Stimulated activated naive CD4-positive, alpha-beta T cell treated with Interleukin-2 at 50 U/mL for 16 hours (primary cell): ENCODE measurements around the gene INPP5A.

Experiments used
- DNase-seq: peaks from one replicate; lab custom pipeline; 2025; lab: John Stamatoyannopoulos, UW

The INPP5A gene

DNA sequence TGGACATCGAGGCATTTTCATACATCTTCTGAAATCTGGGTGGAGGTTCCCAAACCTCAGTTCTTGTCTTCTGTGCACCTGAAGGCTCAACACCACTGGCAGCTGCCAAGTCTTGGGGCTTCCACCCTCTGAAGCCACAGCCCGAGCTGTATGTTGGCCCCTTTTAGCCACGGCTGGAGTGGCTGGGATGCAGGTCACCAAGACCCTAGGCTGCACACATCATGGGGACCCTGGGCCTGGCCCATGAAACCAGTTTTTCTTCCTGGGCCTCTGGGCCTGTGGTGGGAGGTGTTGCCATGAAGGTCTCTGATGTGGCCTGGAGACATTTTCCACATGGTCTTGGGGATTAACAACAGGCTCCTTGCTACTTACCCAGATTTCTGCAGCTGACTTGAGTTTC lies 62.1 kb downstream of the INPP5A start:
- DNase-seq: no peak

DNA sequence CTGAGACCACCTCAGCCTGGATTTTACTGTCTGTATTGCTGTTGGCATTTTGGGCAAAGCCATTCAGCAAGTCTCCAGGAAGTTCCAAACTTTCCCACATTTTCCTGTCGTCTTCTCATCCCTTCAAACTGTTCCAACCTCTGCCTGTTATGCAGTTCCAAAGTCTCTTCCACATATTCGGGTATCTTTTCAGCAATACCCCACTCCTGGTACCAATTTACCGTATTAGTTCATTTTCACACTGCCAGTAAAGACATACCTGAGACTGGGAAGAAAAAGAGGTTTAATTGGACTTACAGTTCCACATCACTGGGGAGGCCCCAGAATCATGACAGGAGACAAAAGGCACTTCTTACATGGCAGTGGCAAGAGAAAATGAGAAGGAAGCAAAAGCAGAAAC lies 62.8 kb downstream of the INPP5A start:
- DNase-seq: no peak

DNA sequence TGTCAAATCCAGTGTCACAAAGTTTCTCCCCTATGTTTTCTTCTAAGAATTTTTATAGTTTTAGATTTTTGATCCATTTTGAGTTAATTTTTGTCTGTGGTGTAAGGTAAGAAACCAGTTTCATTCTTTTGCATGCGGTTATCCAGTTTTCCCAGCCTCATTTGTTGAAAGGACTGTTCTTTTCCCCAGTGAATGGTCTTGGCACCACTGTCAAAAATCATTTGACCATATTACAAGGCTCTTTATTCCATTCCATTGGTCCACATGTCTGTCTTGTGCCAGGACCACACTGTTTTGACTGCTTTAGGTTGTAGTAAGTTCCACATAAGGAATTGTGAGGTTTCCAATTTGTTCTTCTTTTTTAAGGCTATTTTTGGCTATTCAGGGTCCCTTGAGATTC lies 64.0 kb downstream of the INPP5A start:
- no peak for DNase-seq

DNA sequence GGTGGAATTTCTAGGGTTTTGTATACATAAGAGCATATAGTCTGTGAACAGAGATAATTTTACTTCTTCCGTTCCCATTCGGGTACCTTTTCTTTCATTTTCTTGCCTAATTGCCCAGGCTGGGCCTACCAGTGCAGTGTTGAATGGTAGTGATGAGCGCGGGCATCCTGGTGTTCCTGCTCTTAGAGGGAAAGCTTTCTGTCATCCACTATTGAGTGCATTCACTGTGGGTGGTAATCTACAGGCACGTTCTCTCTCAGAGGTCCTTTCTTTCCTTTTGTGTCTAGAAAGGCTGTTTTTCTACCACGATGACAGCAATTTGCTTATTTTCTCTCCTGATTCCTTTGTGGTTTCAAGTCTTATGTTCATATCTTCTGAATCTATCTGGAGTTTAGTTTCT lies 65.0 kb downstream of the INPP5A start:
- no peak for DNase-seq

DNA sequence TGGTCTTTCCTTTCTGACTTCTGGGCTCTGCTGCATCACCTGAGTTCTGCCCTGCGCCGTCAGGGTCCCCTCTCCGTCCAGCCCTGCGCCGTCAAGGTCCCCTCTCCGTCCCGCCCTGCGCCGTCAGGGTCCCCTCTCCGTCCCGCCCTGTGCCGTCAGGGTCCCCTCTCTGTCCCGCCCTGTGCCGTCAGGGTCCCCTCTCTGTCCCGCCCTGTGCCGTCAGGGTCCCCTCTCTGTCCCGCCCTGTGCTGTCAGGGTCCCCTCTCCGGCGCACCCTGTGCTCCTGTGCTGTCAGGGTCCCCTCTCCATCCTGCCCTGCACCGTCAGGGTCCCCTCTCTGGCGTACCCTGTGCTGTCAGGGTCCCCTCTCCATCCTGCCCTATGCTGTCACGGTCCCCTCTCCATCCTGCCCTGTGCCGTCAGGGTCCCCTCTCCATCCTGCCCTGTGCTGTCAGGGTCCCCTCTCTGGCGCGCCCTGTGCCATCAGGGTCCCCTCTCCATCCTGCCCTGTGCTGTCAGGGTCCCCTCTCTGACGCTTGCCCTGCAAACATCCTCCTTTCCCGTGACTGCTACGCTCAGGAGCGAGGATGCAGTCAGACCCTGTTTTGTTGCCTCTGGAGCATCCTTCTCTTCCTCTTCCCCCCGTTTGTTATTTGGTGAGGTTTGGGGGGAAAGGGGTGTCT lies 66.4 kb downstream of the INPP5A start:
- DNase-seq: no peak

DNA sequence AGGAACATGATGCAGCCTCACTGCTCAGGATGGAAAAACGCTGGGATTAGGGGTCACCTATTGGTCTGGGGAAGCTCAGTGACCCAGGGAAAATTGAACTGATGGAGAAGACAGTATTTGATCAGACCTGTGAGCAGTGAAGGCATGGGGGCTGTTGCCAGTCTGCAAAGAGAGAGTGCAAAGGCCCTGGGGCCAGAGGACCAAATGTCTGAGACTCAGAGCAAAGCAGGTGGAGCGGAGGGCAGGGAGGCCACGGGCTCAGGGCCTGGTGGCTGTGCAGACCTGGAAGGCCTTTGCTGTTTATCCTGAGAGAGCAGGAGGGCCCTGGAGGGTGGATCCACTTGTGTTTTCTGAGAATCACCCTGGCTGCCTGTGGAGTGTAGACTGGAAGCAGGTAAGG lies 67.1 kb downstream of the INPP5A start:
- no peak for DNase-seq

DNA sequence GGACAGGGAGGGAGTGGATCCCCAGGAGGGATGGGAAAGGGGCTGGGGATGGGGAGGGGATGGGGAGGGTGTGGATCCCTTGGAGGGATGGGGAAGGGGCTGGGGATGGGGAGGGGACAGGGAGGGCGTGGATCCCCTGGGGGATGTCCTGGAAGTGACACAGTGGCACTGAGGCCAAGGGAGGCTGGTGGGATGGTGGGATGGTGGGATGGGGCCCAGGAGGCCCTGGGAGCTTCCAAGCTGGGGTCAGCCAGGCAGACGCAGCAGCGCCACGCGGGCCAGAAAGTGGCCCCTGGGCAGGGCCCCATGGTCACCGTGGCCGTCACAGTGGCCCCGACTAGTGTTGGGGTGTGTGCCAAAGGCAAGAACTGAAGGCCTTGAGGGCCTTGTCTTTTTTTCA lies 67.8 kb downstream of the INPP5A start:
- DNase-seq: no peak

DNA sequence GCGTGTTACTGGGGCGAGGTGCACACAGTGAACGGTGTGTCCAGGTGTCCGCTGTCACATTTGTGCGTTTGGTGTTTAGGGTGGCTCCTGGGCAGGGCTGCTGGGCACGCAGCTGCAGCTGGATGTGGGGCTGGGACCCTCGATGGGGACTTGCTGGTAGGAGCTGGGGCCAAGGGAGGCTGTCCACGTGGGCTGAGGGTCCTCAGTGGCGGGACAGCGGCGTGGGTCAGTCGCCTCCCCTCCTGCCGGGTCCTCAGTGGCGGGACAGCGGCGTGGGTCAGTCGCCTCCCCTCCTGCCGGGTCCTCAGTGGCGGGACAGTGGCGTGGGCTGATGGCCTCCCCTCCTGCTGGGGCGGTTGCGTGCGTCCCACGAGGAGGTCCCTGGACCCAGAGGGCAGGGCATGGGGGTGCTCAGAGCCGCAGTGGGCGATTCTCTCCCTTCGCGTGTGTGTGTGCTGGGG lies 68.5 kb downstream of the INPP5A start:
- no peak for DNase-seq

DNA sequence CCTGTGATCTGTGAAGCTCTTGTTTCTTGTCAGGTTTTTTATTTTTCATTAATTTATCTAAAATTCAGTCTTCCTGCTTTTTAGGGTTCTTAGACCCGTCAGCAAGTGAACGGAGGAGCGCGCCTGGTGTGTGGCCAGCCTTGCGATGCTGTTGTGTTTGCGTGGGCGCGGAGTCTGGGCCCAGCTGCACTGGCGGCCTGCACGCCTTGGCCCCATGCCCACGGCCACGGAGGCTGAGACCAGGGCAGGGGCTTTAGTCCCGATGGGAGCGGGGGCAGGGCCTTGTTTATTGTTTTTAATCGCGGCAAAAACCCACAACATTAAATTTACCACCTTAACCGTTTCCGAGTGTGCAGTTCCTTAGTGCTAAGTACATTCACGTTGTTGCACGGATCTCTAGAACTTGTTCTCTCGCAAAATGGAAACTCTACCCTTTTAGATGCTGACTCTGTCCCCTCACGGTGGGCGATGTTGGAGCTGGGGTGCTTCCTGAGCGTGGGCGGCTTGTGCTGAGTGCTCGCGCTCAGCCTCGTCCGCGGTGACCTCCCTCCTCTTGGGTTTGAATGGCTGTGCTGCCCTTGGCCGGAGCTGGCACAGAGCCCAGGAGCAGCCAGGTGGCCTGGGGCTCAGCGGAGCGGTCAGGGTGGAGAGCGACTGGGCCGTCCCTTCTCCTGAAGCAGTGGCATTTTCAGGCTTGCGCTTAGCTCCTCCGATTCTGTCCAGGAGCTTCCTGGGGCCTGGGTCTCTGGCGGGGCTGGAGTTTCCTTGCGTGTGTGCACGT lies 69.1 kb downstream of the INPP5A start:
- no peak for DNase-seq

DNA sequence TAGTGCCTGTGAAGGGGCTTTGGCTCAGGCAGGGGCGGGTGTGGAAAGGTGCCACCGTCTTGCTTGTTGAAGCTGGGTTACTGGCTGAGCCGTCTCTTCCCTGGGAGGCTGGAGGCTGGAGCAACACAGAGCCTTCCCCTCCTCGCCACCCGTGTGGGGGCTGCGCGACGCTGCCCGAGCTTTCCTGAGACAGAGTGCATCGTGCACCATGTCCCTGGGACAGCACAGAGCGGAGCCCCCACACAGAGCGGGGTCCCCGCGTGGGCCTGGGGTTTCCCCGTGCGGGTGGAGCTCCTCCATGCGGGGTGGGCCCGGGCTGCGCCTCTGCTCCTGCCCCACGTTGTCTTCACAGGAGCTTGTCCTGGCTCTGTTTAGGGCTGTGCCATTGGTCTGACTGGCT lies 69.9 kb downstream of the INPP5A start:
- no peak for DNase-seq

DNA sequence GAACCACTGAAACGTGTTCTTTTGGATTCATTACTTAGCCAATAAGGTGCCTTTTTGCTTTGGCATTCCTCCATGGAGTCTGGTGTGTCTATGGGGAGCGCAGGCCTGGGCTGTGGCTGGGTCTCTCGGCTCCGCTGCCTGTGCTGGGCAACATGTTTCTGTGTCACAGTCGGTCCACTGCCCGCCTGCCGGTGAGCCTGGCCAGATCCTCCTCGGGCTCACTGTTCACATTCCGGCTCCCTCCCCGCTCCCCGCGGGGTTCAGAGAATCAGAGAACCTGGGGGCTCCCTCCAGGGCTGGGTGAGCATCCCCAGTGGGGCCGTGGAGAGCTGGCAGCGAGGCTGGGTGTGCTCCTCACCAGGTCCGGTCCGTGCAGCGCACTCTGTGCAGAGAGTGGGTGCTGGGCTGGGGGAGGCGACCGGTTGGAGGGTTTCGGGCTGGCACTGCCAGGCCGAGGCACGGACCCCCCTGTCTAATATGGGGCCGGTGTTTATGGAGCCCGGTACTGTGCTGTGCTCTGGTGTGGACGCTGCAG lies 70.4 kb downstream of the INPP5A start:
- no peak for DNase-seq

DNA sequence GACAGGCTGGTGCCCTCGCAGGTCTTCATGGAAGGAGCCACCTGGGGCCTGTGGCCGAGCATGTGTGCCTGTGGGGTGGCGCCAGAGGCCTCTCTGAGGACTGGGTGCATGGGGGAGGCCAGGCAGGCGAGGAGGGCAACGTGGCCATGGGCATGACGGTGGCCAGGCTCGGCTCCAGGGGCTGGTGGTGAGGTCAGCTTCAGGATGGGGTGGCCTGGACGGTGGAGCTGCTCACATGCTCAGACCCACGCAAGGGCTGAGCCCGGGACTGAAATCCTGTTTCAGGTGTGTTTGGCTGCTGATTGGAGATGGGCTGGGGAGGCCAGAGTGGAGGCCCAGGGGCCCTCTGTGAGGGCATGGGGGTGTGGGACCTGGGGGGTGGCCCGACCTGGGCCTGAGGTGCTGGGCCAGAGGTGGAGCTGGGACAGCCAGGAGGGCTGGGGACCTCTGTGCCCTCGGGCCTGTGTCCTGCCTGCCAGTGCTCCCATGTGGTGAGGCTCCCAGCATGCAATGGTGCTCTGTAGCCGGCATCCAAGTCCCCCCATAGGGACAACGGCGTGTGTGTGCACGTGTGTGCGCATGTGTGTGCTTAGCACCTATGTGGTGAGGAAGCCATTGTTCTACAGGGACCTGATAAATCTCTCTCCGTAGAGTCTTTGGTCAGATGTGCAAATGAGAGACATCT lies 71.1 kb downstream of the INPP5A start:
- no peak for DNase-seq

DNA sequence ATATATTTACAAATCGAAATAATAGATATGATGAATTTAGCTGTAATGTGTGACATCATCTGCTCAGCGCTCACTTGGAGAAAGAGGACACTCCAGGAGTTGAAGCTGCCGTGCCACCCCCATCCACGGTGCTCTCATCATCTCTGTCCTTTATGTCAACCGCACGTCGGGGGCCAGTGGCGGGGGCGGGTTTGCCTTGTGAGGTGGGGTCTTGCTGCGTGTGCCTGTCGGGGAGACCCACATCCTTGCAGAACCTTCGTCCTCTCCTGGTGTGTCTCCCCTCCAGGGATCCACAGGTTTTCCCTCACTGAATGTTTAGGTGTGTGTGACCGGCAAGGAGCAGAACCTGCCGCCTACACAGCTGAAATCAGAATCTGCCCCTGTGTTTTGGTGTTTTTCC lies 71.6 kb downstream of the INPP5A start:
- DNase-seq: no peak

DNA sequence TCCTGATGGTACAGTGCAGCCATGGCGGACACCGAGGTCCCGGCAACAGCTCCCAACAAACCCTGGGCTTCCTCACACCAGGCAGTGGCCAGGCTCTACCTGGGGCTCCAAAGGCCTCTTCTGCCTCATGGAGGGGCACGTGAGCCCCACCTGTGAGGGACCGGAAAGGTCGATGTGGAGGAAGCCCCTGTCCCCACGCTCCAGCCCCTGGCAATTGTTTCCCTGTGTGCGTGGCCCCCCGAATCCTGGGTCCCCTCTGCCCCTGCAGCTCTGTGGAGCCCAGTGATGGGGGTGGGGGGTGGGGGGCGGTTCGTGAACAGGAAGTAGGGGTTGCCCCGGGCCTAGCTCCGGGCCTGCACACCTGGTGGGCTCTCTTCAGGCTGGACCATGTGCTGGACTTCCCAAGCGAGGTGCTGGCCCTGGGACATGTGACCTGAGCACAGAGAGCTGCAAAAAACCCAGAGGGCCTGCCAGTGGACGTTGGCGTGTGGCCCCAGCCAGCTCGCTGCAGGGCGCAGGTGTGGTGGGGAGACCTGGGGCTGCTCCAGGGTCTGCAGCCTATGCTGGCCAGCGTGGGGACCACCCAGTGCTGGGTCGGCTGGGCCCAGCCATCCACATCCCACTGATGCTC lies 72.6 kb downstream of the INPP5A start:
- no peak for DNase-seq

DNA sequence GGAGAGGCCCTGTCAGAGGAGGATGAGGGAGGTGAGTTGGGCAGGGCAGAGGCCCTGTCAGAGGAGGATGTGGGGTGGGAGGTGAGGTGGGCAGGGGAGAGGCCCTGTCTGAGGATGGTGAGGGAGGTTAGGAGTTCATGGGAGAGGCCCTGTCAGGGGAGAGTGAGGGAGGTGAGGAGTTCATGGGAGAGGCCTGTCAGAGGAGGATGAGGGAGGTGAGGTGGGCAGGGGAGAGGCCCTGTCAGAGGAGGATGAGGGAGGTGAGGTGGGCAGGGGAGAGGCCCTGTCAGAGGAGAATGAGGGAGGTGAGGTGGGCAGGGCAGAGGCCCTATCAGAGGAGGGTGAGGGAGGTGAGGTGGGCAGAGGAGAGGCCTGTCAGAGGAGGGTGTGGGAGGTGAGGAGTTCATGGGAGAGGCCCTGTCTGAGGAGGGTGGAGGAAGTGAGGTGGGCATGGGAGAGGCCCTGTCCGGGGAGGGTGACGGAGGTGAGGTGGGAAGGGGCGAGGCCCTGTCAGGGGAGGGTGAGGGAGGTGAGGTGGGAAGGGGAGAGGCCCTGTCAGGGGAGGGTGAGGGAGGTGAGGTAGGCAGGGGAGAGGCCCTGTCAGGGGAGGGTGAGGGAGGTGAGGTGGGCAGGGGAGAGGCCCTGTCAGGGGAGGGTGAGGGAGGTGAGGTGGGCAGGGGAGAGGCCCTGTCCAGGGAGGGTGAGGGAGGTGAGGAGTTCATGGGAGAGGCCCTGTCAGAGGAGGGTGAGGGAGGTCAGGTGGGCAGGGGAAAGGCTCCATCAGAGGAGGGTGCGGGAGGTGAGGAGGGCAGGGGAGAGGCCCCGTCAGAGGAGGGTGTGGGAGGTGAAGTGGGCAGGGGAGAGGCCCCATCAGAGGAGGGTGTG lies 73.7 kb downstream of the INPP5A start:
- no peak for DNase-seq

DNA sequence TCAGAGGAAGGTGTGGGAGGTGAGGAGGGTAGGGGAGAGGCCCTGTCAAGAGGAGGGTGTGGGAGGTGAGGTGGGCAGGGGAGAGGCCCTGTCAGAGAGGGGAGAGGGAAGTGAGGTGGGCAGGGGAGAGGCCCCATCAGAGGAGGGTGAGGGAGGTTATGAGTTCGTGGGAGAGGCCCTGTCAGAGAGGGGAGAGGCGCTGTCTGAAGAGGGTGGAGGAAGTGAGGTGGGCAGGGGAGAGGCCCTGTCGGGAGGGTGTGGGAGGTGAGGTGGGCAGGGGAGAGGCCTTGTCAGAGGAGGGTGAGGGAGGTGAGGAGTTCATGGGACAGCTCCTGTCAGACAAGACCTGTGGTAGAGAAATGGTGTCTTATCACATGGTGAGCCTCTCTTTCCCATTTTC lies 74.4 kb downstream of the INPP5A start:
- no peak for DNase-seq

DNA sequence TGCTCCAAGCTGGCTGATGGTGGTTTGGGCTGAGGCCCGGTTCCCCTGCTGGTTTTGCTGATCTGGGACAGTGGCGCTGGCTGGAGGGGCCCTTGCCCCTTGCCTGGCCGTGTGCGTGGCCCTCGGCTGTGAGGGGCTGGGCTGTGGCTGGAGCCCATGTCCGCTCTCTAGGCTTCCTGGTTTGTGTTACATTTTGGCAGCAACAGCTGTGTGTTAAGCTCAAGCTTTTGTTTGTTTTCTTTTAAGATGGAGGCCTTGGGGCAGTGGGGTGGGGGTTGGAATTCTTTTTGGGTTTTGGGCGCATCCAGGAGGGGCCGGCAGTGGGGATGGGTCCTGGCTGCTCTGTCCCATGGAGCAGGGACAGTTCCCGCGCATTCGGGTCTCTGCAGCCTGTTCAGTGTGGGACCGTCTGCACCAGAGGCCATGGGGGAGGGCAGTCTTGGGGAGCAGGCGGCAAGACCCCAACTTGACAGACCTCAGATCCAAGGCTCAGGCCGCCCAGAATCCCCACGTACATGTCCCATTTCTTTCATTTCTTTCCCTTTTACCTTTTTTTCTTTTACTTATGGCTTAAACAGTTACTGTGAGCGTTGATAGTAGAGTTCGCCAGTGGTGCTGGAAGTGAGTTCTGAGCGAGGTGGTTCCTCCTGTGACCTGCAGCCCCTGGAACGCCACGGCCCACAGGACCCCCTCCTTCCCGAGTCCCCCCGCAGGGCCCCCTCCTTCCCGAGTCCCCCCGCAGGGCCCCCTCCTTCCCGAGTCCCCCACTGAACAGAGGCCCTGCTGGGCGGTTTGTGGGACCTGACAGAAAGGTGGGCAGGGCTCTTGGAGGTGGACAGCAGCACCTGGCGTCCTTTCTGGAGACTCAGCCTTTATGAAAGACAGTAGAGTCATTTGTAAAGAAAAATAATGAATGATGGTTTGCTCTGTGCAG lies 75.3 kb downstream of the INPP5A start:
- no peak for DNase-seq

DNA sequence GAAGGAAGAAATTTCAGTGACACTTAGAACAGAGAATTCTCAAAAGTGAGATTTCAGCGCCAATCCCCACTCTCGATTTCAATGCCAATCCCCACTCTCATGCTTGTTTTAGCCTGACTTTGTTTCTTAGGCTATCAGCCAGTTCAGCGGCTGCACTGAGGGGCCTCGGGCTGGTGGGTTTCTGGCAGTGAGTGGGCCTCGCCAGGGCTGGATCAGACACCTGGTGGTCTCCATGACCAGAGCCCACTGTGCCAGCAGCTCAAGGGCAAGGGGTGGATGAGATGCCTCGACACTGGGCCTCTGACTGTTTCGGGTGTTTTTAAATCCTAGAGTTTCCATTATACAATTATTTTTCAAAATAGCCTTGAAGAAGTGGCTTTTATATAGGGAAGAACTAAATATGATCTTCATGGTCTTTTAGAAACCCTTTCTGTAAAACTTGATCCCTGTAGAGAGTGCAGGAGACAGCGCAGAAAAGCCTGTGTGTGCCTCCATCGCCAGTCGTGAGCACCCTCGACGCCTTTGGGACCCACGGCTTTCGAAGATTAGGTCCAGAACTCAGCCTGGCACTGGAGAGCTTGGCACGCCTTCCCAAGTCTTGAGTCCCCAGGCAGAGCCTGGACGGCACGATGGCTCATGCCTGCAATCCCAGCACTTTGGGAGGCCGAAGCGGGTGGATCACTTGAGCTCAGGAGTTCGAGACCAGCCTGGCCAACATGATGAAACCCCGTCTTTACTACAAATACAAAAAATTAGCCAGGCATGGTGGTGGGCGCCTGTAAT lies 76.2 kb downstream of the INPP5A start:
- no peak for DNase-seq
